Transverse colon (tissue), 4 donors: Measurements from ENCODE around the gene NEK2. TPM values are rescaled to one million over a fixed set of nuclear protein-coding genes. Genes with fewer than 3 reads are reported as not detected.
"Not testable (repeated sequence)": the region's sequence is repeated elsewhere in the genome, so short reads cannot be mapped to it uniquely, and the experiment has no call there.

Source experiments
- DNase-seq: peaks from one replicate; pipeline ENCODE4 v3.0.0-alpha.2; 2019
- H3K27ac ChIP-seq, 4 donors: fragments of 200-600 bp; sonication (generic); 2 replicates each; pipeline ENCODE4 v1.5.1; 2016 to 2018; ENCODE audit warnings: inconsistent platforms in 4 of 4
- H3K27me3 ChIP-seq: fragments of 200-600 bp; sonication (generic); 2 replicates; pipeline ENCODE4 v1.5.1; 2017; ENCODE audit warnings: inconsistent platforms
- H3K36me3 ChIP-seq, 4 donors: fragments of 200-600 bp; sonication (generic); 2 replicates each; pipeline ENCODE4 v1.5.1; 2017 to 2019; ENCODE audit warnings: inconsistent platforms in 4 of 4
- H3K4me1 ChIP-seq, 4 donors: fragments of 200-600 bp; sonication (generic); 2 replicates each; pipeline ENCODE4 v1.5.1; 2017 to 2020; ENCODE audit warnings: inconsistent platforms in 4 of 4
- H3K4me3 ChIP-seq, 4 donors: fragments of 200-600 bp; sonication (generic); 1 replicate in 1 of 4; 2 replicates in 3 of 4; pipeline versions ENCODE4 v1.5.1 to v1.6.1; 2017 to 2019; ENCODE audit warnings: inconsistent platforms in 4 of 4
- H3K9me3 ChIP-seq, 2 donors: fragments of 200-600 bp; sonication (generic); 2 replicates each; pipeline ENCODE4 v1.5.1; 2017 to 2019; ENCODE audit warnings: inconsistent platforms in 2 of 2
- CTCF ChIP-seq, 5 experiments: fragments of 200-600 bp in 3 of 5; fragments of 450-650 bp in 2 of 5; sonication (generic) in 3 of 5; IDR thresholded peaks; 1 replicate in 2 of 5; 2 replicates in 3 of 5; pipeline ENCODE4 v1.5.1; 2016 to 2017; ENCODE audit warnings: antibody characterized with exemption in 5 of 5, inconsistent platforms in 3 of 5, mild to moderate bottlenecking in 2 of 5, moderate library complexity in 1 of 5
- EP300 ChIP-seq: sonication (generic); formaldehyde crosslinking; IDR thresholded peaks from one replicate; pipeline ENCODE4 v1.6.1; 2017; ENCODE audit warnings: antibody characterized with exemption, low read depth
- POLR2A ChIP-seq: fragments of 450-650 bp; IDR thresholded peaks from one replicate; pipeline ENCODE4 v1.6.1; 2016; ENCODE audit warnings: antibody characterized with exemption, mild to moderate bottlenecking, moderate library complexity
- POLR2AphosphoS5 ChIP-seq, 3 donors: sonication (generic); formaldehyde crosslinking; IDR thresholded peaks; one replicate each; pipeline ENCODE4 v1.6.1; 2016; ENCODE audit warnings: antibody characterized with exemption in 3 of 3
- WGBS, 2 donors: methylation state at CpG; one replicate each; pipeline ENCODE4 v1.1.5; 2018; ENCODE audit warnings: low coverage in 1 of 2; 5-methylcytosine and 5-hydroxymethylcytosine counted together
- in situ Hi-C, 4 donors: fragments of 200-750 bp; cut with MboI; loops; one replicate each; pipeline versions ENCODE4 v1.15.0 to v1.15.1; 2017; ENCODE audit warnings: low sequenced_read_pairs in 3 of 4, low pct_ligation_motif_present in 1 of 4, low pct_unique_long_range_greater_than_20kb in 1 of 4
- intact Hi-C: fragments of 100-400 bp; cut with DNase I; formaldehyde crosslinking; loops from one replicate; pipeline ENCODE4 v1.15.1; 2023; ENCODE audit warnings: low total_unique reads
- total RNA-seq, 4 donors: library from RNA; depleted of rRNA; stranded (reverse); fragments of >200 nt; gene quantifications; one replicate each; pipeline ENCODE4 v1.1.0, GENCODE V29; 2016

NEK2 gene
- total RNA-seq, 4 donors from 2014 or later, result 1.7 to 4.9 (median 2.1) TPM

GRCh38 chr1:211722277-211723175, 47.1 kb upstream of the NEK2 start:
- H3K9me3 ChIP-seq, result no peaks in the 10 kb centered on the region
- in situ Hi-C loops (loop anchor here in 1 of 4 donors (25.0 kb wide), 1 partner anchor 240 kb away; no protein-coding TSS in a partner anchor), intact Hi-C loops (no loop called here)
- 87 to 92% methylated on average over 3 to 6 of the region's 6 CpGs for WGBS, 2 donors
- no peak overlapping the region for H3K4me3 ChIP-seq
- no peaks in the 10 kb centered on the region for H3K4me1 ChIP-seq
- H3K27me3 ChIP-seq, result no peaks in the 10 kb centered on the region
- no peaks in the 10 kb centered on the region for H3K36me3 ChIP-seq
- no peak for DNase-seq
- H3K27ac ChIP-seq, result no peak overlapping the region
- TF ChIP-seq EP300 (no peak), CTCF (IDR thresholded peaks at IDR 0.05) (no peak), POLR2A (no peak), POLR2AphosphoS5 (IDR thresholded peaks at IDR 0.05) (no peak)

DNA sequence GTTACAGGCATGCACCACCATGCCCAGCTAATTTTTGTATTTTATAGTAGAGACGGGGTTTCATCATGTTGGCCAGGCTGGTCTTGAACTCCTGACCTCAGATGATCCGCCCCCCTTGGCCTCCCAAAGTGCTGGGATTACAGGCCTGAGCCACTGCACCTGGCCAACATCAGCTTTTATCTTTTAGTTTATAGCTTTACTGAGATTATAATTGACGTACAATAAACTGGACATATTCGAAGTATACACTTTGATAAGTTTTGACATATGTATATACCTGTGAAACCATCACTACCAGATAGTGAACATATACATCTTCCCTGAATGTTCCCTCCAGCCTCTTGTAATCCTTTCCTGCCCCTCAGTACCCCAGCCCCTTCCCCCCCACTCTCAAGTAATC, 41.1 kb upstream of the NEK2 start:
- WGBS, 2 donors, result 31 to 50% methylated on average over 2 to 4 of the region's 4 CpGs
- H3K36me3 ChIP-seq, H3K27ac ChIP-seq, H3K9me3 ChIP-seq, H3K4me1 ChIP-seq, H3K4me3 ChIP-seq, H3K27me3 ChIP-seq, intact Hi-C loops, DNase-seq: not testable (repeated sequence)
- in situ Hi-C loops, result loop anchor here in 1 of 4 donors (25.0 kb wide), 1 partner anchor 246 kb away; no protein-coding TSS in a partner anchor

- TF ChIP-seq POLR2AphosphoS5 (IDR thresholded peaks at IDR 0.05) (no peak), POLR2A (no peak)
- no peak for DNase-seq
- in situ Hi-C loops (loop anchor here in 1 of 4 donors (25.0 kb wide), 1 partner anchor 246 kb away; no protein-coding TSS in a partner anchor), intact Hi-C loops (no loop called here)
- H3K9me3 ChIP-seq, result no peaks in the 10 kb centered on the region
- H3K36me3 ChIP-seq, result no peaks in the 10 kb centered on the region
- 72% methylated on average over 2 of the region's 2 CpGs; no CpG with 5 or more reads in 1 of the 2 donors for WGBS, 2 donors
- H3K27ac ChIP-seq, result no peak overlapping the region
- H3K4me1 ChIP-seq, result no peaks in the 10 kb centered on the region
- no peak overlapping the region for H3K4me3 ChIP-seq
- H3K27me3 ChIP-seq, result no peaks in the 10 kb centered on the region
Measured at GRCh38 chr1:211715971-211716370, 40.5 kb upstream of the NEK2 start.

DNA sequence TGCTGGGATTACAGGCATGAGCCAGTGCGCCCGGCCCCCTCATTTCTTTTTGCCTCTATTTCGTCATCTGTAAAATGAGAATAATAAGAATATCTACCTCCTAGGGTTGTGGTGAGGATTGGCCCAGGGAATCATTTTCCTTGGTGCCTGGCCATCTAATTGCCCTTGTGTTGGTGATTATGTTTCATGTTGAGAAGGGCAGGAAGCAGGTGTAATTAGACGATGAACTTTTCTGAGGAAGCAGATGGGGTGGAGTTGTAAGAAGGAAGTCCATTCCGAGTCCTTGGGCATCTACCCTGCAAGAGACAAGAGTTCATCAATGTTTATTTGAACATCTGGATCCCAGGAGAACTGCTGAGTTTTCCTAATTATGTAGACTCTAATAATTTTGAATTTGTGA, 38.7 kb upstream of the NEK2 start:
- TF ChIP-seq CTCF (IDR thresholded peaks at IDR 0.05) (no peak), EP300 (no peak), POLR2AphosphoS5 (IDR thresholded peaks at IDR 0.05) (no peak), POLR2A (no peak)
- DNase-seq, result no peak
- whole genome bisulfite sequencing, 2 donors, result 66% methylated on average over 5 of the region's 5 CpGs; no CpG with 5 or more reads in 1 of the 2 donors
- intact Hi-C loops (no loop called here), in situ Hi-C loops (loop anchor here in 1 of 4 donors (25.0 kb wide), 1 partner anchor 248 kb away; no protein-coding TSS in a partner anchor)
- Histone ChIP-seq H3K9me3 (no peaks in the 10 kb centered on the region), H3K27me3 (no peaks in the 10 kb centered on the region), H3K4me3 (no peak overlapping the region), H3K4me1 (no peaks in the 10 kb centered on the region), H3K27ac (no peak overlapping the region), H3K36me3 (no peaks in the 10 kb centered on the region)

DNA sequence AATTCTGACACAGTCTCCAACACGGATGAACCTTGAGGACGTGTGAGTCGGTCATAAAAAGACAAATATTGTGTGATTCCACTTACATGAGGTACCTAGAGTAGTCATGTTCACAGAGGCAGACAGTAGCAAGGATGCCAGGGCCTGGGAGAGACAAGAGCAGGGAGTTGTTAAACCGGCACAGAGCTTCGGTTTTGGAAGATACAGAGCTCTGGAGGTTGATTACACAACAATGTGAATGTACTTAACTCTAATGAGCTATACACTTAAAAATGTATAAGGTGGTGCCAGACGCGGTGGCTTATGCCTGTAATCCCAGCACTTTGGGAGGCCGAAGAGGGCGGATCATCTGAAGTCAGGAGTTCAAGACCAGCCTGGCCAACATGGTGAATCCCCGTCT, 37.8 kb upstream of the NEK2 start:
- in situ Hi-C loops, result loop anchor here in 1 of 4 donors (25.0 kb wide), 1 partner anchor 249 kb away; no protein-coding TSS in a partner anchor
- DNase-seq, result no peak
- 84 to 88% methylated on average over 10 of the region's 10 CpGs for WGBS, 2 donors
- Histone ChIP-seq H3K4me3 (no peak overlapping the region), H3K27ac (no peak overlapping the region), H3K9me3 (no peaks in the 10 kb centered on the region), H3K4me1 (no peaks in the 10 kb centered on the region), H3K36me3 (no peaks in the 10 kb centered on the region), H3K27me3 (no peaks in the 10 kb centered on the region)
- no peak for TF ChIP-seq POLR2A
- TF ChIP-seq POLR2AphosphoS5 (IDR thresholded peaks at IDR 0.05), result no peak
- no peak for TF ChIP-seq EP300
- TF ChIP-seq CTCF (IDR thresholded peaks at IDR 0.05), result no peak
- intact Hi-C loops, result no loop called here
